ENCODE results near the gene HLCS.

Gene HLCS

DNA sequence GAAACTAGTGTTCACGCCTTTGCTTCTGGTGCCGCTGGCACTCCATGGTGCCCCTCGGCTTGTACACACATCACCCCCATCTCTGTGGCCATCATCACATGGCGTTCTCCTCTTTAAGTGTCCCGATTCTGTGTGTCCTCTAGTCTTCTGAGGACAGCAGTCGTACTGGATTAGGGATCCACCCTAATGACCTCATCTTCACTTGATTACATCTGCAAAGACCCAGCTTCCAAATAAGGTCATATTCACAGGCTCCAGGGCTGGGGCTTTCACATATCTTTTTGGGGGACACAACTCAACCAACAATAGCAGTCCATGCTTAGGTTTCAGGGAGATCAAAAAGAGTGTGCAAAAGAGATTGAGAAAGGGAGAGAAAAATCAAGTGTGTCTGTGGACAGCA, 64.9 kb downstream of the HLCS start:
- no peak overlapping the region for H3K4me2 ChIP-seq (ENCODE audit: insufficient read depth, low read length, poor library complexity, severe bottlenecking)
- WGBS, 2 donors (ENCODE audit: extremely low coverage in 2 of 2, insufficient read length in 2 of 2, insufficient replicate concordance in 1 of 2): no CpG with 5 or more reads among the region's 6 CpGs
- no peak overlapping the region for H2BK120ac ChIP-seq (ENCODE audit: low read depth, low read length)
- H3K4me1 ChIP-seq (ENCODE audit: control insufficient read depth in 2 of 2, insufficient read depth in 1 of 2, low read depth in 1 of 2, low read length in 2 of 2): no peaks in the 10 kb centered on the region
- no peak overlapping the region for H3K23ac ChIP-seq (ENCODE audit: low read depth, low read length, poor library complexity)
- no peak overlapping the region for H4K91ac ChIP-seq (ENCODE audit: low read depth, low read length, poor library complexity)
- peak overlapping the region in 1 of 2 donors; percentile 40 for H3K4me3 ChIP-seq (ENCODE audit: low read length in 2 of 2)
- no peaks in the 10 kb centered on the region for H3K27me3 ChIP-seq (ENCODE audit: control insufficient read depth in 3 of 3, insufficient read depth in 3 of 3, low read depth in 1 of 3, low read length in 3 of 3)
- H2BK5ac ChIP-seq (ENCODE audit: low read length): no peak overlapping the region
- H3K9ac ChIP-seq (ENCODE audit: low read depth, low read length, poor library complexity): no peak overlapping the region
- no peak overlapping the region for H4K8ac ChIP-seq (ENCODE audit: low read depth, low read length)
- no peak overlapping the region for H2AK5ac ChIP-seq (ENCODE audit: low read depth, low read length)
- peaks cover 0 to 6% of the 10 kb centered on the region in 2 donors for H3K36me3 ChIP-seq (replicated peaks in 1 of 2; ENCODE audit: control insufficient read depth in 2 of 2, insufficient read depth in 2 of 2, low read length in 2 of 2)
- H2BK15ac ChIP-seq (ENCODE audit: low read length): no peak overlapping the region
- H3K27ac ChIP-seq (replicated peaks; ENCODE audit: low read length): no peak overlapping the region
- H3K14ac ChIP-seq (ENCODE audit: low read length): no peak overlapping the region
- no peak overlapping the region for H2BK12ac ChIP-seq (ENCODE audit: low read length)
- H3K9me3 ChIP-seq (replicated peaks in 1 of 2; ENCODE audit: control insufficient read depth in 2 of 2, insufficient read depth in 1 of 2, low read depth in 1 of 2, low read length in 2 of 2): no peaks in the 10 kb centered on the region
- no peak overlapping the region for H3K4ac ChIP-seq (ENCODE audit: low read length)
- no peak for DNase-seq (ENCODE audit: low spot score)
- no peak overlapping the region for H3K18ac ChIP-seq (ENCODE audit: low read length)
- no peaks in the 10 kb centered on the region for H3K79me1 ChIP-seq (ENCODE audit: low read depth, low read length)
- H2AFZ ChIP-seq (ENCODE audit: low read length): no peak overlapping the region

DNA sequence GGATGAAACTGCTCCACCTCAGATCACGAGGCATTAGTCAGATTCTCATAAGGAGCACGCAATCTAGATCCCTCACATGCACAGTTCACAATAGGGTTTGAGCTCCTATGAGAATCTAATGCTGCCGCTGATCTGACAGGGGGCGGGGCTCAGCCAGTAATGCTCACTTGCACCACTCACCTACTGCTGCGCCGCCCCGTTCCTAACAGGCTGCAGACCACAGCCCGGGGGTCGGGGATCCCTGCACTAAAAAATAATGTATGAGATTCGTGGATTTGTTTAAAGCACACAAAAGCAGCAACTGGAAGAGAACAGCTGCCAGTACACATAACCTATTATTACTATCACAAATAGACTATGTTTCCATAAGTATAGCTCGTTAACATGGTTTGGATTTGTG, 72.9 kb downstream of the HLCS start:
- DNase-seq (ENCODE audit: low spot score): no peak
- Histone ChIP-seq H2BK12ac (ENCODE audit: low read length) (no peak overlapping the region), H3K14ac (ENCODE audit: low read length) (no peak overlapping the region), H3K9ac (ENCODE audit: low read depth, low read length, poor library complexity) (no peak overlapping the region), H3K4ac (ENCODE audit: low read length) (no peak overlapping the region), H3K4me1 (ENCODE audit: control insufficient read depth in 2 of 2, insufficient read depth in 1 of 2, low read depth in 1 of 2, low read length in 2 of 2) (peaks cover 0 to 6% of the 10 kb centered on the region in 2 donors), H3K36me3 (replicated peaks in 1 of 2; ENCODE audit: control insufficient read depth in 2 of 2, insufficient read depth in 2 of 2, low read length in 2 of 2) (peaks cover 2 to 25% of the 10 kb centered on the region in 2 donors), H4K91ac (ENCODE audit: low read depth, low read length, poor library complexity) (no peak overlapping the region), H2BK5ac (ENCODE audit: low read length) (no peak overlapping the region), H3K4me2 (ENCODE audit: insufficient read depth, low read length, poor library complexity, severe bottlenecking) (no peak overlapping the region), H2BK15ac (ENCODE audit: low read length) (no peak overlapping the region), H3K18ac (ENCODE audit: low read length) (no peak overlapping the region), H4K8ac (ENCODE audit: low read depth, low read length) (no peak overlapping the region), H3K4me3 (ENCODE audit: low read length in 2 of 2) (no peak overlapping the region), H3K27me3 (ENCODE audit: control insufficient read depth in 3 of 3, insufficient read depth in 3 of 3, low read depth in 1 of 3, low read length in 3 of 3) (no peaks in the 10 kb centered on the region), H3K23ac (ENCODE audit: low read depth, low read length, poor library complexity) (no peak overlapping the region), H3K27ac (replicated peaks; ENCODE audit: low read length) (no peak overlapping the region), H3K9me3 (replicated peaks in 1 of 2; ENCODE audit: control insufficient read depth in 2 of 2, insufficient read depth in 1 of 2, low read depth in 1 of 2, low read length in 2 of 2) (peaks cover 0 to 2% of the 10 kb centered on the region in 2 donors), H2BK120ac (ENCODE audit: low read depth, low read length) (no peak overlapping the region), H2AK5ac (ENCODE audit: low read depth, low read length) (no peak overlapping the region), H2AFZ (ENCODE audit: low read length) (no peak overlapping the region), H3K79me1 (ENCODE audit: low read depth, low read length) (no peaks in the 10 kb centered on the region)
- WGBS, 2 donors (ENCODE audit: extremely low coverage in 2 of 2, insufficient read length in 2 of 2, insufficient replicate concordance in 1 of 2): no CpG with 5 or more reads among the region's 11 CpGs

GRCh38 chr21:36892201-36892600, 74.3 kb downstream of the HLCS start:
- no peak overlapping the region for H3K4me3 ChIP-seq (ENCODE audit: low read length in 2 of 2)
- DNase-seq (ENCODE audit: low spot score): no peak
- H3K4ac ChIP-seq (ENCODE audit: low read length): no peak overlapping the region

DNA sequence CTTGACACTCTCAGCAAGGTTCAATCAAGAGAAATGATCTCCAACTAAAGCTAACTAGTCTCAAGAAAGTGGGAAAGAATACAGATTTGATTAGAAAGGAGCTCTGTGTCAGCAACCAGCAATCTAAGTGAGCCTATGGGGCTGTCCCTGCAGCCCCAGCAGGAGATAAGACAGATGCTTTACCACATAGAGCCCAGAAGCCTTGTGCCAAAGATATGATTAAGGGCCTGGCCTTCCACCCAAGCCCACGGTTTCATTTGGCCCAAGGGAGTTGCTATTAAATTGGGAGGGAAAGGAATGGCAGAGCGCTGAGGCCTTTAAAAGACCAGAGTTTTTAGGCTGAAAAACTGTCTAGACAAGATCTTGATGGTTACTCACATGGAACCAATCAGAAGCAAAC, 74.8 kb downstream of the HLCS start:
- Histone ChIP-seq H3K79me1 (ENCODE audit: low read depth, low read length) (no peaks in the 10 kb centered on the region), H2BK120ac (ENCODE audit: low read depth, low read length) (no peak overlapping the region), H2BK12ac (ENCODE audit: low read length) (no peak overlapping the region), H4K91ac (ENCODE audit: low read depth, low read length, poor library complexity) (no peak overlapping the region), H3K9ac (ENCODE audit: low read depth, low read length, poor library complexity) (no peak overlapping the region), H4K8ac (ENCODE audit: low read depth, low read length) (no peak overlapping the region), H3K27me3 (ENCODE audit: control insufficient read depth in 3 of 3, insufficient read depth in 3 of 3, low read depth in 1 of 3, low read length in 3 of 3) (no peaks in the 10 kb centered on the region), H3K18ac (ENCODE audit: low read length) (no peak overlapping the region), H3K14ac (ENCODE audit: low read length) (no peak overlapping the region), H3K4me1 (ENCODE audit: control insufficient read depth in 2 of 2, insufficient read depth in 1 of 2, low read depth in 1 of 2, low read length in 2 of 2) (peaks cover 3 to 11% of the 10 kb centered on the region in 2 donors), H3K36me3 (replicated peaks in 1 of 2; ENCODE audit: control insufficient read depth in 2 of 2, insufficient read depth in 2 of 2, low read length in 2 of 2) (peaks cover 2 to 23% of the 10 kb centered on the region in 2 donors), H3K4me2 (ENCODE audit: insufficient read depth, low read length, poor library complexity, severe bottlenecking) (no peak overlapping the region), H2BK15ac (ENCODE audit: low read length) (no peak overlapping the region), H3K4me3 (ENCODE audit: low read length in 2 of 2) (no peak overlapping the region), H2AK5ac (ENCODE audit: low read depth, low read length) (no peak overlapping the region), H3K4ac (ENCODE audit: low read length) (no peak overlapping the region), H3K27ac (replicated peaks; ENCODE audit: low read length) (no peak overlapping the region), H3K9me3 (replicated peaks in 1 of 2; ENCODE audit: control insufficient read depth in 2 of 2, insufficient read depth in 1 of 2, low read depth in 1 of 2, low read length in 2 of 2) (peaks cover 0 to 2% of the 10 kb centered on the region in 2 donors), H2AFZ (ENCODE audit: low read length) (no peak overlapping the region), H3K23ac (ENCODE audit: low read depth, low read length, poor library complexity) (no peak overlapping the region), H2BK5ac (ENCODE audit: low read length) (no peak overlapping the region)
- no CpG with 5 or more reads among the region's 2 CpGs for WGBS, 2 donors (ENCODE audit: extremely low coverage in 2 of 2, insufficient read length in 2 of 2, insufficient replicate concordance in 1 of 2)
- no peak for DNase-seq (ENCODE audit: low spot score)

More at GRCh38 chr21:36892201-36892600, 74.3 kb downstream of the HLCS start:
- no peak overlapping the region for H3K23ac ChIP-seq (ENCODE audit: low read depth, low read length, poor library complexity)
- H2BK120ac ChIP-seq (ENCODE audit: low read depth, low read length): no peak overlapping the region
- no peak overlapping the region for H2BK12ac ChIP-seq (ENCODE audit: low read length)
- H2AK5ac ChIP-seq (ENCODE audit: low read depth, low read length): no peak overlapping the region
- no peak overlapping the region for H2AFZ ChIP-seq (ENCODE audit: low read length)
- no peak overlapping the region for H3K4me2 ChIP-seq (ENCODE audit: insufficient read depth, low read length, poor library complexity, severe bottlenecking)
- no peak overlapping the region for H2BK5ac ChIP-seq (ENCODE audit: low read length)
- H3K79me1 ChIP-seq (ENCODE audit: low read depth, low read length): no peaks in the 10 kb centered on the region
- peak overlapping the region; percentile 40 for H4K91ac ChIP-seq (ENCODE audit: low read depth, low read length, poor library complexity)
- no CpG with 5 or more reads among the region's 11 CpGs for WGBS, 2 donors (ENCODE audit: extremely low coverage in 2 of 2, insufficient read length in 2 of 2, insufficient replicate concordance in 1 of 2)
- H2BK15ac ChIP-seq (ENCODE audit: low read length): no peak overlapping the region
- peaks cover 3 to 8% of the 10 kb centered on the region in 2 donors for H3K4me1 ChIP-seq (ENCODE audit: control insufficient read depth in 2 of 2, insufficient read depth in 1 of 2, low read depth in 1 of 2, low read length in 2 of 2)
- no peak overlapping the region for H4K8ac ChIP-seq (ENCODE audit: low read depth, low read length)
- peaks cover 0 to 2% of the 10 kb centered on the region in 2 donors for H3K9me3 ChIP-seq (replicated peaks in 1 of 2; ENCODE audit: control insufficient read depth in 2 of 2, insufficient read depth in 1 of 2, low read depth in 1 of 2, low read length in 2 of 2)
- H3K9ac ChIP-seq (ENCODE audit: low read depth, low read length, poor library complexity): no peak overlapping the region
- H3K36me3 ChIP-seq (replicated peaks in 1 of 2; ENCODE audit: control insufficient read depth in 2 of 2, insufficient read depth in 2 of 2, low read length in 2 of 2): peaks cover 2 to 25% of the 10 kb centered on the region in 2 donors
- no peak overlapping the region for H3K18ac ChIP-seq (ENCODE audit: low read length)
- H3K27me3 ChIP-seq (ENCODE audit: control insufficient read depth in 3 of 3, insufficient read depth in 3 of 3, low read depth in 1 of 3, low read length in 3 of 3): no peaks in the 10 kb centered on the region
- H3K27ac ChIP-seq (replicated peaks; ENCODE audit: low read length): no peak overlapping the region
- no peak overlapping the region for H3K14ac ChIP-seq (ENCODE audit: low read length)

Data from neuronal stem cell (in vitro differentiated cells).